ENCODE results near the gene CRELD1. TPM values are rescaled to one million over a fixed set of nuclear protein-coding genes. Genes with fewer than 3 reads are reported as not detected.
A peak's percentile ranks its signal among the peaks of the same experiment; 100 is the strongest.

Gene CRELD1
- total RNA-seq, 1 experiment from 2014 or later = 13.4 TPM

DNA sequence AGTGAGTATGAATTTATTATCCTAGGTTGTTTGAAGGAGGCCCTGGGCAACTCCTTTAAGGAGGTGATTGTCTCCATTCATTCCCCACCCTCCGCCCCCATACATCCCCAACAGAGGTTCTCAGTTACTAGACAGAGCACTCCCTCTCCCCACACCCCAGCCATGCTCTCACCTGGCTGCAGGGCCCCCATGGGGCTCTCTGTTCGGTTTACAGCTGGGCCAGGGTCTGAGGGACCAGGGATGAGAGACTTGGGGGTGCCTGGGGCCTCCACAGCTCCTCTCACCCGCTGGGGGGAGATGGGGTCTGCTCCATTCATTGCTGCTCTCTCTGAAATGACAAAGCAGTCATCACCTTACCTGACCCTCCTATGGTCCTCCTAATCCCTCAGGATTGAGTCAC, 15.0 kb downstream of the CRELD1 start:
- DNase-seq (ENCODE audit: unreplicated experiment) = no peak
- POLR2A ChIA-PET = interaction anchor here (1.1 to 1.6 kb wide), 3 partner anchors 11 to 156 kb away, joined by 3 to 6 read pairs (median 3); partner anchors contain the start of gene ARPC4
- CTCF ChIA-PET = interaction anchor here (0.6 to 0.7 kb wide), 2 partner anchors 15 to 149 kb away, joined by 3 read pairs; no protein-coding TSS in a partner anchor
- Mint-ChIP-seq H3K4me1 (ENCODE audit: insufficient read depth, unreplicated experiment) (no peaks in the 10 kb centered on the region), H3K36me3 (ENCODE audit: insufficient read depth, unreplicated experiment) (peaks cover 13% of the 10 kb centered on the region), H3K27ac (ENCODE audit: low read depth, unreplicated experiment) (no peak overlapping the region), H3K4me3 (ENCODE audit: unreplicated experiment) (peak overlapping the region; percentile 88), H3K27me3 (ENCODE audit: insufficient read depth, unreplicated experiment) (no peaks in the 10 kb centered on the region), H3K9me3 (ENCODE audit: unreplicated experiment) (no peaks in the 10 kb centered on the region)
- TF ChIP-seq, protein P1, sequence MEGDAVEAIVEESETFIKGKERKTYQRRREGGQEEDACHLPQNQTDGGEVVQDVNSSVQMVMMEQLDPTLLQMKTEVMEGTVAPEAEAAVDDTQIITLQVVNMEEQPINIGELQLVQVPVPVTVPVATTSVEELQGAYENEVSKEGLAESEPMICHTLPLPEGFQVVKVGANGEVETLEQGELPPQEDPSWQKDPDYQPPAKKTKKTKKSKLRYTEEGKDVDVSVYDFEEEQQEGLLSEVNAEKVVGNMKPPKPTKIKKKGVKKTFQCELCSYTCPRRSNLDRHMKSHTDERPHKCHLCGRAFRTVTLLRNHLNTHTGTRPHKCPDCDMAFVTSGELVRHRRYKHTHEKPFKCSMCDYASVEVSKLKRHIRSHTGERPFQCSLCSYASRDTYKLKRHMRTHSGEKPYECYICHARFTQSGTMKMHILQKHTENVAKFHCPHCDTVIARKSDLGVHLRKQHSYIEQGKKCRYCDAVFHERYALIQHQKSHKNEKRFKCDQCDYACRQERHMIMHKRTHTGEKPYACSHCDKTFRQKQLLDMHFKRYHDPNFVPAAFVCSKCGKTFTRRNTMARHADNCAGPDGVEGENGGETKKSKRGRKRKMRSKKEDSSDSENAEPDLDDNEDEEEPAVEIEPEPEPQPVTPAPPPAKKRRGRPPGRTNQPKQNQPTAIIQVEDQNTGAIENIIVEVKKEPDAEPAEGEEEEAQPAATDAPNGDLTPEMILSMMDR (IDR thresholded peaks at IDR 0.05; ENCODE audit: unreplicated experiment) = no peak
- BruUV-seq (replicated peaks) = no TSS peak
- intact Hi-C loops (cut with micrococcal nuclease) = loop anchor here (5.0 kb wide), 1 partner anchor 79 kb away; the partner anchor contains the start of gene FANCD2

DNA sequence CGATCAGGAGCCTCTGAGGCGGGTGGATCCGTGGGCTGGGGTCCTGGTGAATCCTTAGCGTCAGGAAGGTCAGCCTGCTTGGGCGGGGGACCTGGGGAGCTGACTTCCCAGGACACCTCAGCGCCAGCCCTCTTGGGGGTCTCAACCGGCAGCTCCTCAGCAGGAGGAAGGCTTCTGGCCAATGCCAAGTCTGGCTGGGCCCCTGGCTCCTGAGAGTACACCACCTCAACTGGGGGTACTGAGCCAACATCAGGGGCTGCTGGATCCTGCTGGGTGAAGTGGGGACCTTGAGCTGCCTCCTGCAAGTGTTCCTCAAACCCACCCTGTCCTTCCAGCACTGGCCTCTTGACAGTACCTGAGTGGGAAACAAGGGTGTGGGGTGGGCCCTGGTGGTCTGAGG, 15.5 kb downstream of the CRELD1 start:
- Mint-ChIP-seq H3K4me3 (ENCODE audit: unreplicated experiment) (no peak overlapping the region), H3K9me3 (ENCODE audit: unreplicated experiment) (no peaks in the 10 kb centered on the region), H3K4me1 (ENCODE audit: insufficient read depth, unreplicated experiment) (no peaks in the 10 kb centered on the region), H3K27me3 (ENCODE audit: insufficient read depth, unreplicated experiment) (no peaks in the 10 kb centered on the region), H3K36me3 (ENCODE audit: insufficient read depth, unreplicated experiment) (peaks cover 7% of the 10 kb centered on the region), H3K27ac (ENCODE audit: low read depth, unreplicated experiment) (no peak overlapping the region)
- TF ChIP-seq, protein P1 (IDR thresholded peaks at IDR 0.05; ENCODE audit: unreplicated experiment) = no peak
- ChIA-PET POLR2A (interaction anchor here (1.1 to 1.2 kb wide), 2 partner anchors 11 to 156 kb away, joined by 3 read pairs; partner anchors contain the start of gene ARPC4), CTCF (interaction anchor here (0.5 to 0.9 kb wide), 4 partner anchors 14 to 149 kb away, joined by 3 to 5 read pairs (median 3); partner anchors contain the start of gene IL17RE)
- intact Hi-C loops (cut with micrococcal nuclease) = loop anchor here (5.0 kb wide), 1 partner anchor 78 kb away; the partner anchor contains the start of gene FANCD2
- no TSS peak for BruUV-seq (replicated peaks)
- no peak for DNase-seq (ENCODE audit: unreplicated experiment)

DNA sequence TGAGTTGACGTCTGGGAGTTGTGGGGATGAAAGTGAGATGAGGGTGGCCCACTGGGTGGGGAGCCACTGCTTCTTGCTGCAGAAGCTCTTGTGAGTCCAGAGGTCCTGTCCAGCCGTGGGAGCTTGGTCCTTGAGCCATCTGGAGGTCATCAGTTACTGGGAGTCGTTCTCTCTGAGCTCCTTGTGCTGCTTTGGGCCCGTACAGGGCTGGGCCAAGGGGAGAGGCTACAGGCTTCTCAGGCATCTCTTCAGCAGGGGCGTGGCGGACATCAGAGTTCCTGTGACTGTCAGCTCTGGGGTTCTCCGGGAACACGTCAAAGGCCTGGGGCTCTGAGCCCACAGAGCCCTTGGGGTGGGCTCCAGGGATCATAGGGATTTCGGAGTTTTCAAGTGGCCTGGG, 16.0 kb downstream of the CRELD1 start:
- H3K27ac Mint-ChIP-seq (ENCODE audit: low read depth, unreplicated experiment) = no peak overlapping the region
- ChIA-PET CTCF (interaction anchor here (0.5 to 0.9 kb wide), 2 partner anchors 38 to 47 kb away, joined by 3 to 5 read pairs; partner anchors contain the start of gene IL17RE), POLR2A (interaction anchor here (1.1 to 1.2 kb wide), 2 partner anchors 12 to 157 kb away, joined by 3 read pairs; partner anchors contain the start of gene ARPC4)
- H3K9me3 Mint-ChIP-seq (ENCODE audit: unreplicated experiment) = no peaks in the 10 kb centered on the region
- no peak overlapping the region for H3K4me3 Mint-ChIP-seq (ENCODE audit: unreplicated experiment)
- no peaks in the 10 kb centered on the region for H3K27me3 Mint-ChIP-seq (ENCODE audit: insufficient read depth, unreplicated experiment)
- BruUV-seq (replicated peaks) = no TSS peak
- TF ChIP-seq, protein P1 (IDR thresholded peaks at IDR 0.05; ENCODE audit: unreplicated experiment) = no peak
- intact Hi-C loops (cut with micrococcal nuclease) = loop anchor here (5.0 kb wide), 1 partner anchor 78 kb away; the partner anchor contains the start of gene FANCD2
- no peaks in the 10 kb centered on the region for H3K4me1 Mint-ChIP-seq (ENCODE audit: insufficient read depth, unreplicated experiment)
- DNase-seq (ENCODE audit: unreplicated experiment) = no peak
- H3K36me3 Mint-ChIP-seq (ENCODE audit: insufficient read depth, unreplicated experiment) = peaks cover 5% of the 10 kb centered on the region

DNA sequence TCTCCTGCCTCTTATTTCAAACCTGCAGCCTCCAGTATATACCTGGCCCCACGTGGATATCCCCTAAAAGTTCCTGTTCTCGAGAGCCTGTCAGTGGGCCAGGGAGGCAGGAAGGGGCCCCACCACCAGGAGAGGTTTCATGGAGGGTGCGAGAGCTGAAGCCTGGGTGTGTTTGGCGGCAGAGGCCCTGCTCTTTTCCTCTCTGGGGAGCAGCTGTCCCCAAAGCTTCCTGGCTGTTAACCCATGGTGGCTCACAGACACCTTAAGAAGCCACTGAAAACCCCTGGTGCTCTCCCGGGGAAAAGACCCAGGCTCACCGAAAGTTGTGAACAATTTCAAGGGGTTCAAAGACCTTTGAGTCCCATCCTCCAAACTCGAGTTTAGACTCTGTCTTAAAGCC, 17.5 kb downstream of the CRELD1 start:
- TF ChIP-seq, protein P1 (IDR thresholded peaks at IDR 0.05; ENCODE audit: unreplicated experiment) = no peak
- no peak for DNase-seq (ENCODE audit: unreplicated experiment)
- no peaks in the 10 kb centered on the region for H3K9me3 Mint-ChIP-seq (ENCODE audit: unreplicated experiment)
- POLR2A ChIA-PET = interaction anchor here (0.6 to 0.7 kb wide), 2 partner anchors 65 to 176 kb away, joined by 3 read pairs; no protein-coding TSS in a partner anchor
- H3K4me1 Mint-ChIP-seq (ENCODE audit: insufficient read depth, unreplicated experiment) = no peaks in the 10 kb centered on the region
- no peak overlapping the region for H3K27ac Mint-ChIP-seq (ENCODE audit: low read depth, unreplicated experiment)
- no peaks in the 10 kb centered on the region for H3K27me3 Mint-ChIP-seq (ENCODE audit: insufficient read depth, unreplicated experiment)
- no TSS peak for BruUV-seq (replicated peaks)
- H3K4me3 Mint-ChIP-seq (ENCODE audit: unreplicated experiment) = peak overlapping the region; percentile 50
- CTCF ChIA-PET = interaction anchor here (0.7 kb wide), 1 partner anchor 12 kb away, joined by 4 read pairs; no protein-coding TSS in a partner anchor
- H3K36me3 Mint-ChIP-seq (ENCODE audit: insufficient read depth, unreplicated experiment) = peaks cover 2% of the 10 kb centered on the region
- intact Hi-C loops (cut with micrococcal nuclease) = no loop called here

All from MCF 10A (cell line).